Body of pancreas (tissue), 4 donors: ENCODE measurements around the gene OSBP2. TPM values are rescaled to one million over a fixed set of nuclear protein-coding genes. Genes with fewer than 3 reads are reported as not detected.

Experiments
- ATAC-seq: fragments of 150-250 bp; one replicate; pipeline ENCODE4 v1.9.1; 2016
- DNase-seq, 4 donors: peaks; one replicate each; pipeline ENCODE4 v3.0.0-alpha.2; 2019
- H3K27ac ChIP-seq, 4 donors: fragments of 200-600 bp; sonication (generic); 1 replicate in 3 of 4; 2 replicates in 1 of 4; pipeline versions ENCODE4 v1.5.1 to v1.6.1; 2016 to 2019; ENCODE audit warnings: mild to moderate bottlenecking in 1 of 4, mixed read lengths in 1 of 4, moderate library complexity in 1 of 4
- H3K27me3 ChIP-seq, 2 donors: fragments of 200-600 bp; sonication (generic); one replicate each; pipeline ENCODE4 v1.6.0; 2016; ENCODE audit warnings: mild to moderate bottlenecking in 1 of 2
- H3K36me3 ChIP-seq, 2 donors: fragments of 200-600 bp; sonication (generic); replicated peaks in 1 of 2; 2 replicates each; pipeline ENCODE4 v1.5.1; 2016; ENCODE audit warnings: low read depth in 2 of 2; ENCODE audit not compliant: insufficient read depth in 1 of 2
- H3K4me1 ChIP-seq: fragments of 200-600 bp; sonication (generic); one replicate; pipeline ENCODE4 v1.6.0; 2016
- H3K4me3 ChIP-seq, 2 donors: fragments of 200-600 bp; sonication (generic); 1 replicate in 1 of 2; 2 replicates in 1 of 2; pipeline ENCODE4 v1.5.1; 2016 to 2019
- H3K9me3 ChIP-seq, 3 donors: fragments of 200-600 bp; sonication (generic); 1 replicate in 2 of 3; 2 replicates in 1 of 3; pipeline ENCODE4 v1.5.1; 2016
- CTCF ChIP-seq, 7 experiments: fragments of 450-650 bp in 4 of 7; fragments of 200-600 bp in 3 of 7; sonication (generic) in 3 of 7; IDR thresholded peaks; one replicate each; pipeline ENCODE4 v1.5.1; 2016 to 2019; ENCODE audit warnings: antibody characterized with exemption in 7 of 7
- POLR2A ChIP-seq, 3 donors: fragments of 450-650 bp; IDR thresholded peaks; one replicate each; pipeline ENCODE4 v1.6.1; 2016; ENCODE audit warnings: antibody characterized with exemption in 3 of 3, mild to moderate bottlenecking in 2 of 3
- WGBS, 2 donors: methylation state at CpG; one replicate each; pipeline ENCODE4 v1.1.5; 2017; 5-methylcytosine and 5-hydroxymethylcytosine counted together
- intact Hi-C: fragments of 100-400 bp; cut with DNase I; formaldehyde crosslinking; loops from one replicate; pipeline ENCODE4 v1.15.1; 2023
- total RNA-seq, 2 donors: library from RNA; depleted of rRNA; stranded (reverse); fragments of >200 nt; gene quantifications; one replicate each; pipeline ENCODE4 v1.1.0, GENCODE V29; 2016

The OSBP2 gene
- total RNA-seq, 2 donors from 2014 or later: 2.3 to 3.0 TPM

GRCh38 chr22:30829901-30830550 is 135.4 kb downstream of the OSBP2 start:
- Histone ChIP-seq H3K4me3 (no peak overlapping the region), H3K27ac (no peak overlapping the region), H3K27me3 (no peaks in the 10 kb centered on the region), H3K4me1 (no peaks in the 10 kb centered on the region), H3K9me3 (no peaks in the 10 kb centered on the region), H3K36me3 (no peaks in the 10 kb centered on the region)
- WGBS, 2 donors: 80 to 81% methylated on average over 12 of the region's 12 CpGs
- DNase-seq (no peak), ATAC-seq (no peak)
- intact Hi-C loops: no loop called here
- TF ChIP-seq POLR2A (IDR thresholded peaks at IDR 0.05) (no peak), CTCF (IDR thresholded peaks at IDR 0.05) (no peak)

- Histone ChIP-seq H3K27me3 (no peaks in the 10 kb centered on the region), H3K4me3 (no peak overlapping the region), H3K9me3 (no peaks in the 10 kb centered on the region), H3K27ac (no peak overlapping the region), H3K36me3 (no peaks in the 10 kb centered on the region), H3K4me1 (no peaks in the 10 kb centered on the region)
- peak in 3 of 4 donors; percentile 20 to 47 (median 31) for DNase-seq
- 41 to 49% methylated on average over 7 of the region's 7 CpGs for WGBS, 2 donors
- intact Hi-C loops: no loop called here
- ATAC-seq: no peak
- TF ChIP-seq CTCF (IDR thresholded peaks at IDR 0.05) (no peak), POLR2A (IDR thresholded peaks at IDR 0.05) (no peak)
Measured at GRCh38 chr22:30830907-30831306, 136.2 kb downstream of the OSBP2 start.

GRCh38 chr22:30832407-30832987 is 137.8 kb downstream of the OSBP2 start:
- H3K27me3 ChIP-seq: no peaks in the 10 kb centered on the region
- no peak for DNase-seq
- no peak for ATAC-seq
- H3K36me3 ChIP-seq: no peaks in the 10 kb centered on the region
- TF ChIP-seq CTCF (IDR thresholded peaks at IDR 0.05): no peak
- no peak for TF ChIP-seq POLR2A (IDR thresholded peaks at IDR 0.05)
- no peaks in the 10 kb centered on the region for H3K9me3 ChIP-seq
- intact Hi-C loops: no loop called here
- H3K4me3 ChIP-seq: no peak overlapping the region
- 92 to 93% methylated on average over 5 to 6 of the region's 6 CpGs for WGBS, 2 donors
- no peaks in the 10 kb centered on the region for H3K4me1 ChIP-seq
- H3K27ac ChIP-seq: no peak overlapping the region

- no peak for TF ChIP-seq CTCF (IDR thresholded peaks at IDR 0.05)
- no peak for TF ChIP-seq POLR2A (IDR thresholded peaks at IDR 0.05)
- intact Hi-C loops: no loop called here
- H3K36me3 ChIP-seq: no peaks in the 10 kb centered on the region
Measured at GRCh38 chr22:30833322-30833721, 138.6 kb downstream of the OSBP2 start.

GRCh38 chr22:30837531-30837930 is 142.9 kb downstream of the OSBP2 start:
- Histone ChIP-seq H3K27ac (no peak overlapping the region), H3K4me3 (no peak overlapping the region), H3K4me1 (no peaks in the 10 kb centered on the region), H3K9me3 (no peaks in the 10 kb centered on the region), H3K27me3 (no peaks in the 10 kb centered on the region), H3K36me3 (no peaks in the 10 kb centered on the region)
- TF ChIP-seq POLR2A (IDR thresholded peaks at IDR 0.05): no peak
- ATAC-seq: no peak
- 77 to 92% methylated on average over 4 to 5 of the region's 6 CpGs for WGBS, 2 donors
- DNase-seq: no peak
- intact Hi-C loops: no loop called here

More at GRCh38 chr22:30833322-30833721, 138.6 kb downstream of the OSBP2 start:
- Histone ChIP-seq H3K27ac (no peak overlapping the region), H3K9me3 (no peaks in the 10 kb centered on the region), H3K4me1 (no peaks in the 10 kb centered on the region), H3K4me3 (no peak overlapping the region), H3K27me3 (no peaks in the 10 kb centered on the region)
- WGBS, 2 donors: 78 to 90% methylated on average over 2 of the region's 2 CpGs
- DNase-seq: no peak
- no peak for ATAC-seq
